GM12878 (cell line): ENCODE measurements around the gene CCER1. TPM values are rescaled to one million over a fixed set of nuclear protein-coding genes. Genes with fewer than 3 reads are reported as not detected.

Experiments used
- ATAC-seq: fragments of 200-7000 bp; cut with Tn5 transposase; 3 replicates; pipeline ENCODE4 v1.9.1; 2020; ENCODE audit warnings: mild to moderate bottlenecking, moderate library complexity
- BruUV-seq: library from RNA; stranded (reverse); fragments of 400-500 nt; replicated peaks from 2 replicates; lab custom pipeline; 2021; lab: Mats Ljungman, UMichigan
- CTCF ChIA-PET: fragments of 300-600 bp; sonication (Branson Sonifier 250); formaldehyde crosslinking; extraction: SDS; loops from one replicate; lab custom pipeline; 2021; ENCODE audit warnings: inconsistent platforms; lab: Yijun Ruan, JAX
- POLR2A ChIA-PET: fragments of 350-600 bp; formaldehyde crosslinking; extraction: SDS; loops from one replicate; lab custom pipeline; 2021; ENCODE audit warnings: inconsistent platforms; lab: Charles Lee
- RAD21 ChIA-PET: fragments of 300-600 bp; sonication (Branson Sonifier 250); formaldehyde crosslinking; loops from one replicate; lab custom pipeline; 2023; ENCODE audit warnings: antibody characterized with exemption; ENCODE audit not compliant: unreplicated experiment; lab: Charles Lee
- SMC1A ChIA-PET: fragments of 300-600 bp; sonication (Branson Sonifier 250); formaldehyde crosslinking; loops from one replicate; lab custom pipeline; 2023; ENCODE audit not compliant: unreplicated experiment, uncharacterized antibody; lab: Charles Lee
- DNase-seq: peaks from one replicate; pipeline ENCODE4 v3.0.0-alpha.2; 2011; ENCODE audit warnings: low read depth, low spot score
- FAIRE-seq: peaks from 3 replicates; lab custom pipeline; 2011; peaks lifted over from hg19 to GRCh38; lab: Jason Lieb, UNC
- H2AFZ ChIP-seq: 2 replicates; pipeline ENCODE4 v1.6.0; 2011; ENCODE audit warnings: low read depth, low read length, control low read depth; ENCODE audit not compliant: control insufficient read depth
- H3K27ac ChIP-seq: 2 replicates; pipeline ENCODE4 v1.5.1; 2011; ENCODE audit warnings: control low read depth; ENCODE audit not compliant: control insufficient read depth, insufficient read depth
- H3K27me3 ChIP-seq, 2 experiments: replicated peaks in 1 of 2; 2 replicates each; pipeline versions ENCODE4 v1.6.0 to v1.6.1; 2011; ENCODE audit warnings: low read length in 1 of 2; ENCODE audit not compliant: control insufficient read depth in 2 of 2, insufficient read depth in 2 of 2
- H3K36me3 ChIP-seq, 2 experiments: 2 replicates each; pipeline ENCODE4 v1.5.1; 2011; ENCODE audit warnings: low read length in 1 of 2; ENCODE audit not compliant: control insufficient read depth in 2 of 2, insufficient read depth in 2 of 2
- H3K4me1 ChIP-seq: 2 replicates; pipeline ENCODE4 v1.6.1; 2011; ENCODE audit warnings: mild to moderate bottlenecking, low read length, moderate library complexity, mixed read lengths; ENCODE audit not compliant: control insufficient read depth, insufficient read depth
- H3K4me2 ChIP-seq: 2 replicates; pipeline ENCODE4 v1.6.0; 2011; ENCODE audit warnings: control low read depth; ENCODE audit not compliant: control insufficient read depth, insufficient read depth
- H3K4me3 ChIP-seq: fragments of 200-600 bp; sonication (generic); 2 replicates; pipeline ENCODE4 v1.5.1; 2016
- H3K79me2 ChIP-seq: 2 replicates; pipeline ENCODE4 v1.6.0; 2011; ENCODE audit warnings: low read length; ENCODE audit not compliant: control insufficient read depth, insufficient read depth
- H3K9ac ChIP-seq: 2 replicates; pipeline ENCODE4 v1.8.0; 2011; ENCODE audit warnings: low read length, control low read depth, mixed read lengths; ENCODE audit not compliant: control insufficient read depth, insufficient read depth
- H3K9me3 ChIP-seq: replicated peaks from 3 replicates; pipeline ENCODE4 v1.5.1; 2011; ENCODE audit warnings: mild to moderate bottlenecking, low read length; ENCODE audit not compliant: control insufficient read depth, insufficient read depth
- H4K20me1 ChIP-seq: 2 replicates; pipeline ENCODE4 v1.6.0; 2011; ENCODE audit not compliant: control insufficient read depth, insufficient read depth
- ATF2 ChIP-seq: IDR thresholded peaks from 2 replicates; pipeline ENCODE4 v1.6.1; 2012; ENCODE audit warnings: low read length, inconsistent platforms
- CEBPB ChIP-seq, 2 experiments: fragments of 150-350 bp in 1 of 2; IDR thresholded peaks; 2 replicates each; pipeline ENCODE4 v1.6.1; 2012 to 2014; ENCODE audit warnings: low read depth in 2 of 2, low read length in 2 of 2, borderline replicate concordance in 1 of 2, inconsistent platforms in 1 of 2
- FOXM1 ChIP-seq: IDR thresholded peaks from 2 replicates; pipeline ENCODE4 v1.6.1; 2012; ENCODE audit warnings: low read depth, mild to moderate bottlenecking, inconsistent platforms, low read length, moderate library complexity
- MXI1 ChIP-seq: fragments of 150-350 bp; IDR thresholded peaks from 2 replicates; pipeline ENCODE4 v1.6.1; 2011; ENCODE audit warnings: low read depth, mild to moderate bottlenecking, inconsistent platforms, low read length, improper control_type of control experiment
- PRDM15 ChIP-seq: fragments of 450-650 bp; formaldehyde crosslinking; IDR thresholded peaks from 2 replicates; pipeline ENCODE4 v1.4.0; 2020; ENCODE audit warnings: mild to moderate bottlenecking, moderate library complexity
- RELB ChIP-seq: fragments of 450-650 bp; IDR thresholded peaks from 2 replicates; pipeline ENCODE4 v1.6.1; 2017; ENCODE audit warnings: low read depth, mild to moderate bottlenecking, moderate library complexity
- SIX5 ChIP-seq: IDR thresholded peaks from 2 replicates; pipeline ENCODE4 v1.6.1; 2011; ENCODE audit warnings: mild to moderate bottlenecking, low read depth, low read length, moderate library complexity; ENCODE audit not compliant: severe bottlenecking
- SRF ChIP-seq, 2 experiments: IDR thresholded peaks; 2 replicates each; pipeline ENCODE4 v1.6.1; 2011; ENCODE audit warnings: low read depth in 2 of 2, low read length in 2 of 2, mild to moderate bottlenecking in 1 of 2, moderate library complexity in 1 of 2
- USF2 ChIP-seq: IDR thresholded peaks from 2 replicates; pipeline ENCODE4 v1.6.1; 2011; ENCODE audit warnings: low read depth, low read length, improper control_type of control experiment, borderline replicate concordance
- ZBTB11 ChIP-seq: fragments of 450-650 bp; formaldehyde crosslinking; IDR thresholded peaks from 2 replicates; pipeline ENCODE4 v1.5.0; 2022; ENCODE audit warnings: mild to moderate bottlenecking, missing genetic modification characterization
- ZNF274 ChIP-seq: IDR thresholded peaks from one replicate; pipeline ENCODE4 v1.8.0; 2011; ENCODE audit not compliant: insufficient read length, insufficient read depth
- ZSCAN29 ChIP-seq: fragments of 450-650 bp; IDR thresholded peaks from 2 replicates; pipeline ENCODE4 v1.6.1; 2017; ENCODE audit warnings: mild to moderate bottlenecking, moderate library complexity
- in situ Hi-C: fragments of 300-500 bp; cut with MboI; formaldehyde crosslinking; loops from 9 replicates; pipeline ENCODE4 v1.14.3; 2018; ENCODE audit warnings: mixed read lengths
- intact Hi-C: fragments of 100-400 bp; cut with micrococcal nuclease; formaldehyde crosslinking; loops from one replicate; pipeline ENCODE4 v1.14.2; 2022; ENCODE audit not compliant: unreplicated experiment
- polyA plus RNA-seq, 11 experiments: library from polyadenylated mRNA; depleted of rRNA in 4 of 11; unstranded in 6 of 11; stranded (reverse) in 5 of 11; fragments of >200 nt; fragmentation: Nextera tagmentation in 4 of 11; fragmentation: Illumina TruSeq in 1 of 11; extraction: Ambion mirVana in 4 of 11; extraction: Trizol in 1 of 11; gene quantifications; 1 replicate in 1 of 11; 2 replicates in 10 of 11; pipeline versions ENCODE4 v1.2.1 to v1.2.3, GENCODE V29; 2011 to 2016; ENCODE audit warnings: inconsistent platforms in 2 of 11, missing spikeins in 2 of 11, low read depth in 1 of 11
- total RNA-seq, 4 experiments: library from RNA; depleted of rRNA in 3 of 4; stranded (reverse); fragments of >200 nt in 3 of 4; fragmentation: Illumina TruSeq in 1 of 4; extraction: Trizol in 1 of 4; gene quantifications; 2 replicates each; pipeline versions ENCODE4 v1.2.1 to v1.2.3, GENCODE V29; 2013 to 2021

Gene CCER1
- total and polyA plus RNA-seq, 10 of the 15 experiments (the other 5 are each of a cell fraction or from before 2014, with no cell fraction given), result 0.01 TPM; not detected in 9

- SMC1A ChIA-PET, result interaction anchor here (0.6 kb wide), 1 partner anchor 746 kb away, joined by 3 read pairs; no protein-coding TSS in a partner anchor
- Histone ChIP-seq H3K4me3 (no peak overlapping the region), H3K9ac (no peak overlapping the region), H3K27ac (no peak overlapping the region), H3K79me2 (no peaks in the 10 kb centered on the region), H3K27me3 (no peaks in the 10 kb centered on the region), H3K4me1 (no peaks in the 10 kb centered on the region), H3K36me3 (no peaks in the 10 kb centered on the region), H3K4me2 (no peak overlapping the region), H2AFZ (no peak overlapping the region), H4K20me1 (no peaks in the 10 kb centered on the region), H3K9me3 (no peaks in the 10 kb centered on the region)
- in situ Hi-C loops (no loop called here), intact Hi-C loops (no loop called here)
- POLR2A ChIA-PET, result no interaction called here
- FAIRE-seq, result no peak
- CTCF ChIA-PET, result interaction anchor here (0.8 to 0.9 kb wide), 2 partner anchors 12 to 187 kb away, joined by 3 read pairs; no protein-coding TSS in a partner anchor
- ATAC-seq, result no peak
- RAD21 ChIA-PET, result no interaction called here
- DNase-seq, result no peak
- no TSS peak for BruUV-seq
- TF ChIP-seq ZNF274 (no peak), SIX5 (no peak), PRDM15 (CRISPR knock-in tag) (no peak), RELB (no peak), MXI1 (no peak), ATF2 (no peak), FOXM1 (no peak), CEBPB (IDR thresholded peaks at IDR 0.05; ENCODE audit: borderline replicate concordance in 1 of 2, low read depth in 2 of 2, low read length in 2 of 2) (no peak), SRF (IDR thresholded peaks at IDR 0.05; ENCODE audit: low read depth in 2 of 2, low read length in 2 of 2) (no peak), ZSCAN29 (no peak), ZBTB11 (CRISPR knock-in tag) (no peak), USF2 (no peak)
These were observed 32.8 kb downstream of the CCER1 start for GRCh38 chr12:90922145-90922627.
